HG03103 (cell line): ENCODE measurements around the gene MLH3.

Source experiments
- ATAC-seq: cut with Tn5 transposase; IDR thresholded peaks from one replicate; pipeline ENCODE4 v1.9.1; 2021; ENCODE audit warnings: low read depth; ENCODE audit not compliant: unreplicated experiment

The MLH3 gene

GRCh38 chr14:75050852-75051555, at the start of gene MLH3:
TSS of gene MLH3 (minus strand) at chr14:75051467. CDS start at chr14:75049655, 1,812 bp downstream.
- ATAC-seq, result peak; percentile 70

GRCh38 chr14:75098682-75099081, 47.4 kb upstream of the MLH3 start:
- ATAC-seq, result no peak

DNA sequence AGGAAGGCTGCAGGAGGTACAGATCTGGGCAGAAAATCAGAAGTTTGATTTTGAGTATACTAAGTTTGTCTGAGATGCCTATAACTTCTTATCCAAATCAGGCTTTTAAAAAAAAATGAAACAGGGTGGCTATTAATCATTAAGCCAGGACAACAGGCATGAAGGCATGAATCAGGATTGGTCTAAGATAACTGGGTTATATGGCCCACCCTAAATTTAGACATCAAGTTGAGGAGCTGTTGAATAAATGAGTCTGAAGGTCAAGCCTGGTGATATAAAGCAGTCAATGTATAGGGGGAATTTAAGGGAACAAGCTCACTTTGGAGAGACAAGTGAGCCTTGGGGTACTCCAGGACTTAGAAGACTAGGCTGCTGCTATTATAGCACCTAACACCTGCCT, 46.9 kb upstream of the MLH3 start:
- ATAC-seq, result no peak

- ATAC-seq, result no peak
These were observed 45.7 kb upstream of the MLH3 start for GRCh38 chr14:75096959-75097358.

GRCh38 chr14:75095690-75096089, 44.4 kb upstream of the MLH3 start:
- ATAC-seq, result no peak

DNA sequence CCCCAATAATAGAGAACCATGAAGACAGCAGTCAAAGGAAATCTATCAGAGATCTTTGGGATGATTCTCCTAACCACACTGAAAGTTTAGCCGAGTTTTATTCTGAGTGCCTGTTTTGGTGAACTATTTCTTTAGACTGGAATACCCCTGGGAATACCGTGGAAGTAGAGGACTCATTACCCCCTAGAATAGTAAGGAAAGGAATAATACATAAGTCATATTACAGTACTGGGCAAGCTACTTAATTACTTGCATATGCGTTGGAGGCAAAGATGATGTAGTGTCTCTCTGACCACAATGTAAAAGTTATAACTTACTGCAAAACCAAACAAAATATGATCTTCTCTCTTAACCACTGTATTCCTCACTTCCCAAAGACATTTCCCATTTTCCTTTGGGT, 43.6 kb upstream of the MLH3 start:
- no peak for ATAC-seq

- no peak for ATAC-seq
These were observed 41.4 kb upstream of the MLH3 start for GRCh38 chr14:75092698-75093097.

- no peak for ATAC-seq
These were observed 40.0 kb upstream of the MLH3 start for GRCh38 chr14:75091251-75091650.

DNA sequence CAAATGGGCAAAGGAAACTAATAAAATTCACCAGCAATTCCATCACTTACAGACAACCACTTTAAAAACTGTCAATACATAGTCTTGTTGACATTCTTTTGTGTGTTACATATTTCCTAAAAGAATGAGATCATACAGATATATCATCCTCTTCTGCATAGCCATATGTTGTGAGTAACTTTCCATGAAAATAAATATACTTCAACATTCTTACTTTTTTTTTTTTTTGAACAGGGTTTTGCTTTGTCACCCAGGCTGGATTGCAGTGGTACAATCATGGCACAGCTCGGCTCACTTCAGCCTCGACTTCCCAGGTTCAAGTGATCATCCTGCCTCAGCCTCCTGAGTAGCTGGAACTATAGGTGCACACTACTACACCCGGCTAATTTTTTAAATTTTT, 39.1 kb upstream of the MLH3 start:
- ATAC-seq, result no peak

DNA sequence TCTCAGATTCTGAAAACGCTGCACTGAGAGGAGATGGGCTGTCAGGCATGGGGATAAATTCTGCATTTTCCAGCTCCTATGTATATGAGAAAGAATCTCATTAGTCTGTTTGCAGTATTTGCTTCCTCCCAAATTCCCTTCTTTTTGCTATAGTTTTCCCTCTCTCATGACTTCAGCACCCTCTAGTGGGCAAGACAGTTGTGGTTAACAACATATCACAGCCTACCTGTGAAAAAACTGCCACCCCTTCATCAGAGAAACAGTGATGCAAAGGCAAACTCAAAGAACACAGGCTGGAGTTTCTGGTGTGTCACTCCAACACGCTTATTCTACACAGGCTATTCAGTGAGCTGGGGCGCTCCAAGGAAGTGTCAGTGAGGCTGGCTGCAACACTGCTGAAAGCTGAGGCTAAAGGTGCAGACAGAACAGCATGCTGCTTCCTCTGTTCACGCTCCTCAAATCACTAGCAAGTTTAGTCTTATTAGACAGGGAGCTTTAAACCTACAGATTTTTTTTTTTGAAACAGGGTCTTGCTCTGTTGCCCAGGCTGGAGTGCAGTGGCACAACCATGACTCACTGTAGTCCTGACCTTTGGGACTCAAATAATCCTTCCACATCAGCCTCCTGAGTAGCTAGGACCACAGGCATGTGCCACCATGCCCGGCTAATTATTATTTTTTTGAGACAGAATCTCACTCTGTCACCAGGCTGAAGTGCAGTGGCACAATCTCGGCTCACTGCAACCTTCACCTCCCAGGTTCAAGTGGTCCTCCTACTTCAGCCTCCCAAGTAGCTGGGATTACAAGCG, 37.5 kb upstream of the MLH3 start:
- ATAC-seq, result no peak

- ATAC-seq, result no peak
These were observed 36.9 kb upstream of the MLH3 start for GRCh38 chr14:75088153-75088552.

DNA sequence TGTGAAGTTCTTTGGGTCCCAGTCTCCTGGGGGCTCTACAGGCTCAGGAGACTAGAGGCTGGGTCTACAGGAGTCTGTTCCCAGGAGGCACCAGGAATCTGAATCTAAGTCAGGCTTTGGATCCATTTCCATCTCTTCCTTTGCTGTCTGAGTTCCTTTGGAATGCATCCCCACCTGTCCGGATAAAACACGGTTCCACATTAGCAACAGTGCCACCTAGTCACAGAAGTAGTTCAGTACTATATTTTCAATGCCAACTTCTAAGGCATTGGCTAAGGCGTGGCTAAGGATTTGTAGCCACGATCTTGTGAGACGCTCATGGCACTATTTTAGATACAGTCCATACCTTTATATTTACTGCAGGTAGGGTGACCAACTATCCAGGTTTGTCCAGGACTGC, 33.2 kb upstream of the MLH3 start:
- ATAC-seq, result no peak

- no peak for ATAC-seq
These were observed 32.0 kb upstream of the MLH3 start for GRCh38 chr14:75083271-75083670.

DNA sequence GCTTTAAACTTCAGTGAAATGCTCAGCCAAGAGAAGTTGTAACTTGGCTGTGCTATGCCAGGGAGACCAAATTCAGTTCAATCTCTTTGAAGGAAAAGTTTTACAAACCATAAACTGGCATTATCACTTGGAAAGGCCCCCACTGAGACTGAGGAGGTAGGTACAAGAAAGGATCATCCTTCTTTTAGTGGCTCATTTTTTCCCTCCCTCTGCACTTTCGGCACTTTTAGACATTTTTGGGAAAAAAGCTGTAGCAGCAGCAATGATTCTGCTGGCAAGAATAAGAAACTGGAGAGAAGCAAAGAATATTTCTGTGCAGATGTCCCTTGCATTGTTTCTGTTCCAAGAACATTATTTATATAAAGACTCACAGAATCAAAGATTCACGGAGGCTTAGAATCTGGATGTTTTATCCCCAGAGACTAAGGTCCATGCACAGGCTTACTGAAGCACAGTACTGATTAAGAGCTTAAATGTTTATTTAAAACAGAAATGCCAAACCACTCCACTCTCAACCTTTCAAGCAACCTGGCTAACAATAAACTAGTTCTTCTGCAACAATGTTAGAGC, 30.5 kb upstream of the MLH3 start:
- no peak for ATAC-seq

DNA sequence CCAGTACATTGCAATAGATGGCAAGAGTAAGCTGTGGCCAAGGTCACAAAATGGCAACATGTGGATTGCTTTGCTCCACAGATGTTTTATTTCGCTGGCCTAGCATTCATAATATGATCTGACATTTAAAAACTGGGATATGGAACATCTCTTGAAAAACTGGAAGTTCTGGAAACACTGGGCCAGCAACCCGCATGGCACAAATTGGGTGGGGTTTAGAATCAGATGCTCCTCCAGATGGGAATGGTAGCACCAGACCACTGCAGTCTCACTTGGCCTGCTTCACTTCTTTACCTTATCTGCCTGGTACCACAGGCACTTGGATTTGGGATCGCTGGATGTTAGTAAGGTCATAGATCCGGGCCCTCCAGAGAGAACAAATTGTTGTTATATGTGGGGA, 28.3 kb upstream of the MLH3 start:
- no peak for ATAC-seq

- ATAC-seq, result no peak
These were observed 26.5 kb upstream of the MLH3 start for GRCh38 chr14:75077794-75078193.

DNA sequence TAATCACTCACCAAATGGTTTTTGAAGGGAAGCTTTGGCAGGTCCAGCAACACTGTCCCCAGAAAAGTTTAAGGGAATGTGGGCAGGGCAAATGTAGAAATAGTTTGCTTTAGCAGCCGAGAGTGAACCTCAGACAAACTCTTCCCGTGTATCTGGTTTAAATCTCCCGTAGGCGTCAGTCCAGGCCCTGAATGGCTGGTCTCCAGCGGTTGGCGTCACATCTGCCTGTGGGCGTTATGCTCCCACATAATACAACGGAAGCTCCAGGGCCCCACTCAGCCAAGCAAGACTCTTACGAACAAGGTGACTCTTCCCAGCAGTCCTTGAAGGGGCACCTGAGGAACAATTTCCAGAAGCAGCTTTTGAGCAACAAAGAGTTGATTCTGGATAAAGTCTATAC, 19.1 kb upstream of the MLH3 start:
- ATAC-seq, result no peak

- ATAC-seq, result no peak
These were observed 18.5 kb upstream of the MLH3 start for GRCh38 chr14:75069811-75070145.

- ATAC-seq, result no peak
These were observed 18.0 kb upstream of the MLH3 start, which contains the start of gene ZC2HC1C for GRCh38 chr14:75069121-75069810. TSS of gene ZC2HC1C (plus strand) at chr14:75069641. CDS start at chr14:75070574, 933 bp downstream.

GRCh38 chr14:75068294-75069120, 17.2 kb upstream of the MLH3 start:
- ATAC-seq, result no peak
